H9 (cell line): Measurements from ENCODE around the gene CALHM1. TPM values are rescaled to one million over a fixed set of nuclear protein-coding genes. Genes with fewer than 3 reads are reported as not detected.

ENCODE experiments used
- DNase-seq: peaks from one replicate; pipeline ENCODE4 v3.0.0-alpha.2; 2017
- H2AFZ ChIP-seq: one replicate; pipeline ENCODE4 v1.6.1; 2013; ENCODE audit warnings: mild to moderate bottlenecking, low read length, control low read depth, moderate library complexity
- H2AK5ac ChIP-seq: 2 replicates; pipeline ENCODE4 v1.6.1; 2013; ENCODE audit warnings: low read length, control low read depth, mixed read lengths; ENCODE audit not compliant: insufficient read length
- H2BK120ac ChIP-seq: one replicate; pipeline ENCODE4 v1.6.1; 2013; ENCODE audit warnings: low read depth, mild to moderate bottlenecking, low read length, control low read depth, inconsistent platforms; ENCODE audit not compliant: poor library complexity, severe bottlenecking
- H2BK12ac ChIP-seq: 2 replicates; pipeline ENCODE4 v1.6.1; 2013; ENCODE audit warnings: low read length, control low read depth, mixed read lengths, low read depth; ENCODE audit not compliant: insufficient read length
- H2BK15ac ChIP-seq: 2 replicates; pipeline ENCODE4 v1.6.1; 2013; ENCODE audit warnings: low read depth, low read length, control low read depth
- H2BK20ac ChIP-seq: one replicate; pipeline ENCODE4 v1.6.1; 2013; ENCODE audit warnings: low read depth, mild to moderate bottlenecking, low read length, control low read depth, inconsistent platforms; ENCODE audit not compliant: poor library complexity, severe bottlenecking
- H2BK5ac ChIP-seq: 2 replicates; pipeline ENCODE4 v1.6.1; 2013; ENCODE audit warnings: low read length, control low read depth, mixed read lengths; ENCODE audit not compliant: insufficient read length
- H3K14ac ChIP-seq: 2 replicates; pipeline ENCODE4 v1.6.1; 2013; ENCODE audit warnings: low read length, control low read depth; ENCODE audit not compliant: insufficient read depth
- H3K18ac ChIP-seq: 2 replicates; pipeline ENCODE4 v1.6.1; 2013; ENCODE audit warnings: low read depth, mild to moderate bottlenecking, mixed read lengths, low read length, control low read depth; ENCODE audit not compliant: insufficient read length
- H3K23ac ChIP-seq: 2 replicates; pipeline ENCODE4 v1.6.1; 2013; ENCODE audit warnings: low read length, control low read depth, mixed read lengths, low read depth; ENCODE audit not compliant: insufficient read length
- H3K23me2 ChIP-seq: 2 replicates; pipeline ENCODE4 v1.6.1; 2013; ENCODE audit warnings: low read depth, mild to moderate bottlenecking, mixed read lengths, low read length, control low read depth; ENCODE audit not compliant: insufficient read length, poor library complexity, severe bottlenecking
- H3K27ac ChIP-seq: 2 replicates; pipeline ENCODE4 v1.5.1; 2013; ENCODE audit warnings: low read length, control low read depth, mixed read lengths, low read depth; ENCODE audit not compliant: insufficient read length
- H3K27me3 ChIP-seq: 2 replicates; pipeline ENCODE4 v1.6.1; 2013; ENCODE audit warnings: low read length, control low read depth, inconsistent platforms; ENCODE audit not compliant: insufficient read depth
- H3K4ac ChIP-seq: 2 replicates; pipeline ENCODE4 v1.6.1; 2013; ENCODE audit warnings: low read depth, mild to moderate bottlenecking, control low read depth, inconsistent platforms, low read length, moderate library complexity
- H3K4me1 ChIP-seq: 2 replicates; pipeline ENCODE4 v1.6.1; 2013; ENCODE audit warnings: low read length, control low read depth, inconsistent platforms; ENCODE audit not compliant: insufficient read depth
- H3K4me2 ChIP-seq: 2 replicates; pipeline ENCODE4 v1.6.1; 2013; ENCODE audit warnings: low read length, control low read depth, mixed read lengths; ENCODE audit not compliant: insufficient read length, insufficient read depth
- H3K56ac ChIP-seq: 2 replicates; pipeline ENCODE4 v1.6.1; 2013; ENCODE audit warnings: low read depth, mild to moderate bottlenecking, mixed read lengths, low read length, control low read depth; ENCODE audit not compliant: insufficient read length
- H3K79me1 ChIP-seq: 2 replicates; pipeline ENCODE4 v1.6.1; 2013; ENCODE audit warnings: low read depth, mild to moderate bottlenecking, moderate library complexity, low read length, control low read depth, inconsistent platforms; ENCODE audit not compliant: insufficient read depth, poor library complexity, severe bottlenecking
- H3K79me2 ChIP-seq: 2 replicates; pipeline ENCODE4 v1.6.1; 2013; ENCODE audit warnings: low read length, control low read depth, inconsistent platforms; ENCODE audit not compliant: insufficient read depth
- H3K9ac ChIP-seq: 2 replicates; pipeline ENCODE4 v1.6.1; 2013; ENCODE audit warnings: low read length, control low read depth, mixed read lengths; ENCODE audit not compliant: insufficient read length; ENCODE audit errors: extremely low read depth
- H3K9me3 ChIP-seq: one replicate; pipeline ENCODE4 v1.6.1; 2013; ENCODE audit warnings: low read depth, low read length, inconsistent platforms; ENCODE audit not compliant: control insufficient read depth
- H3T11ph ChIP-seq: one replicate; pipeline ENCODE4 v1.6.1; 2013; ENCODE audit warnings: mild to moderate bottlenecking, low read length, control low read depth, inconsistent platforms
- H4K20me1 ChIP-seq: one replicate; pipeline ENCODE4 v1.6.1; 2013; ENCODE audit not compliant: control insufficient read depth, insufficient read length, insufficient read depth
- H4K5ac ChIP-seq: 2 replicates; pipeline ENCODE4 v1.6.1; 2013; ENCODE audit warnings: low read depth, mild to moderate bottlenecking, mixed read lengths, low read length, control low read depth; ENCODE audit not compliant: insufficient read length
- H4K8ac ChIP-seq: replicated peaks from 2 replicates; pipeline ENCODE4 v1.6.1; 2013; ENCODE audit warnings: low read length, control low read depth, mixed read lengths, low read depth; ENCODE audit not compliant: insufficient read length
- H4K91ac ChIP-seq: 2 replicates; pipeline ENCODE4 v1.6.1; 2013; ENCODE audit warnings: low read depth, mild to moderate bottlenecking, moderate library complexity, mixed read lengths, low read length, control low read depth; ENCODE audit not compliant: insufficient read length
- H3K27ac Mint-ChIP-seq, 3 experiments: 2 replicates in 2 of 3; 3 replicates in 1 of 3; pipeline ENCODE4 v1.8.0; 2020 to 2021; ENCODE audit warnings: mixed read lengths in 3 of 3, mild to moderate bottlenecking in 1 of 3, moderate library complexity in 1 of 3
- H3K27me3 Mint-ChIP-seq: 2 replicates; pipeline ENCODE4 v1.8.0; 2021; ENCODE audit warnings: low read depth, mild to moderate bottlenecking, moderate library complexity, mixed read lengths
- H3K36me3 Mint-ChIP-seq, 3 experiments: 2 replicates in 2 of 3; 3 replicates in 1 of 3; pipeline ENCODE4 v1.8.0; 2020 to 2021; ENCODE audit warnings: low read depth in 3 of 3, mixed read lengths in 3 of 3; ENCODE audit not compliant: insufficient read depth in 1 of 3
- H3K4me1 Mint-ChIP-seq, 2 experiments: 2 replicates each; pipeline ENCODE4 v1.8.0; 2020; ENCODE audit warnings: mixed read lengths in 2 of 2
- H3K4me3 Mint-ChIP-seq, 2 experiments: 2 replicates in 1 of 2; 3 replicates in 1 of 2; pipeline ENCODE4 v1.8.0; 2020 to 2021; ENCODE audit warnings: mild to moderate bottlenecking in 2 of 2, mixed read lengths in 2 of 2, moderate library complexity in 1 of 2
- H3K9me3 Mint-ChIP-seq, 2 experiments: 2 replicates in 1 of 2; 3 replicates in 1 of 2; pipeline ENCODE4 v1.8.0; 2020; ENCODE audit warnings: mild to moderate bottlenecking in 2 of 2, mixed read lengths in 2 of 2, moderate library complexity in 1 of 2
- WGBS: extraction: QIAGEN DNeasy Blood & Tissue Kit; methylation state at CpG from one replicate; pipeline ENCODE4 v1.1.7; 2013; ENCODE audit warnings: missing lambda C conversion rate, low lambda C conversion rate, mixed read lengths; ENCODE audit not compliant: insufficient read length; ENCODE audit errors: extremely low coverage; 5-methylcytosine and 5-hydroxymethylcytosine counted together
- total RNA-seq: library from RNA; stranded (reverse); gene quantifications from 2 replicates; pipeline ENCODE4 v1.2.1, GENCODE V29; 2021
- TF ChIP-seq, protein P1 (sequence below): fragments of 200-600 bp; sonication (generic); conservative IDR thresholded peaks from 3 replicates; pipeline ENCODE4 v1.8.0; 2021; ENCODE audit warnings: antibody characterized with exemption, mild to moderate bottlenecking

Gene CALHM1
- total RNA-seq, 1 experiment from 2014 or later: 0.13 TPM

DNA sequence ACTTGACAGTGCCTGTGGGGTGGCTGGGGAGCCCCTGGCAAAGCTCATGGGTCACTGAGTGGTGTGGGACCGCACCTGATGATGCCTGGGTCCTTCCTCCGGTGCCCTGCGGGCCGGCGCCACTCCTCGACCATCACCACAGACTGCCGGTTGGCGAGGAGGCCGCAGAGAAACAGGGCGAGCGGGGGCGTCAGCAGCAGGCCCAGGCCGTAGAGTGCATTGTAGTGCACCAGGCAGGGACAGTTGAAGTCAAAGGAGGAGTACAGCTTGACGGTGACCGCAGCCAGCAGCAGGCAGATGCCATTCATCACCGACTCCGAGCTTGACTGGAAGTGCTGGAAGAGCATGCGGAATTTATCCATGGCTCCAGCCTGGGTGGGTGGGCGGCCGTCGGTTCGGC, 20.0 kb upstream of the CALHM1 start:
- peaks cover 2% of the 10 kb centered on the region; the same call in 1 of the 2 replicates for H3K27me3 Mint-ChIP-seq
- no peaks in the 10 kb centered on the region for H3K36me3 Mint-ChIP-seq
- Histone ChIP-seq H2BK120ac (no peak overlapping the region), H3K27ac (no peak overlapping the region), H3K14ac (no peak overlapping the region), H3K18ac (no peak overlapping the region), H4K91ac (no peak overlapping the region), H3K9ac (no peak overlapping the region), H2BK5ac (no peak overlapping the region), H3K56ac (no peak overlapping the region), H3K4me2 (no peak overlapping the region), H2AFZ (no peak overlapping the region), H3T11ph (no peak overlapping the region), H4K8ac (no peak overlapping the region), H3K4ac (no peak overlapping the region), H3K23ac (no peak overlapping the region), H2BK12ac (no peak overlapping the region), H3K23me2 (no peaks in the 10 kb centered on the region), H3K79me2 (no peaks in the 10 kb centered on the region), H3K9me3 (no peaks in the 10 kb centered on the region), H2BK20ac (no peak overlapping the region), H3K4me1 (no peaks in the 10 kb centered on the region), H2AK5ac (no peak overlapping the region), H4K5ac (no peak overlapping the region), H2BK15ac (no peak overlapping the region), H4K20me1 (no peaks in the 10 kb centered on the region), H3K27me3 (no peaks in the 10 kb centered on the region), H3K79me1 (no peaks in the 10 kb centered on the region)
- TF ChIP-seq, protein P1, sequence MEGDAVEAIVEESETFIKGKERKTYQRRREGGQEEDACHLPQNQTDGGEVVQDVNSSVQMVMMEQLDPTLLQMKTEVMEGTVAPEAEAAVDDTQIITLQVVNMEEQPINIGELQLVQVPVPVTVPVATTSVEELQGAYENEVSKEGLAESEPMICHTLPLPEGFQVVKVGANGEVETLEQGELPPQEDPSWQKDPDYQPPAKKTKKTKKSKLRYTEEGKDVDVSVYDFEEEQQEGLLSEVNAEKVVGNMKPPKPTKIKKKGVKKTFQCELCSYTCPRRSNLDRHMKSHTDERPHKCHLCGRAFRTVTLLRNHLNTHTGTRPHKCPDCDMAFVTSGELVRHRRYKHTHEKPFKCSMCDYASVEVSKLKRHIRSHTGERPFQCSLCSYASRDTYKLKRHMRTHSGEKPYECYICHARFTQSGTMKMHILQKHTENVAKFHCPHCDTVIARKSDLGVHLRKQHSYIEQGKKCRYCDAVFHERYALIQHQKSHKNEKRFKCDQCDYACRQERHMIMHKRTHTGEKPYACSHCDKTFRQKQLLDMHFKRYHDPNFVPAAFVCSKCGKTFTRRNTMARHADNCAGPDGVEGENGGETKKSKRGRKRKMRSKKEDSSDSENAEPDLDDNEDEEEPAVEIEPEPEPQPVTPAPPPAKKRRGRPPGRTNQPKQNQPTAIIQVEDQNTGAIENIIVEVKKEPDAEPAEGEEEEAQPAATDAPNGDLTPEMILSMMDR: no peak
- H3K4me3 Mint-ChIP-seq: no peak overlapping the region
- no peak for DNase-seq
- H3K4me1 Mint-ChIP-seq: peaks cover 10 to 22% of the 10 kb centered on the region in 2 experiments
- no peaks in the 10 kb centered on the region for H3K9me3 Mint-ChIP-seq
- 0 out of 7 replicates have a peak overlapping the region, but pooled peaks of 1 of the 3 experiments have one; percentile 32 for H3K27ac Mint-ChIP-seq
- no CpG with 5 or more reads among the region's 22 CpGs for WGBS
